NCI-H1105 treated with DMSO at 0.1 percent for 48 hours (cell line): ENCODE results near the gene ZNF692.
"Not testable (repeated sequence)": the region's sequence is repeated elsewhere in the genome, so short reads cannot be mapped to it uniquely, and the experiment has no call there.

ENCODE experiments used
- DNase-seq: peaks from one replicate; lab custom pipeline; 2025; lab: John Stamatoyannopoulos, UW

The ZNF692 gene

GRCh38 chr1:248808876-248809275 lies 50.0 kb downstream of the ZNF692 start:
- no peak for DNase-seq

- DNase-seq, result peak; percentile 10
Observed at GRCh38 chr1:248807067-248807737, 51.7 kb downstream of the ZNF692 start.

- DNase-seq, result no peak
Observed at GRCh38 chr1:248805876-248806275, 53.0 kb downstream of the ZNF692 start.

- DNase-seq, result no peak
Observed at GRCh38 chr1:248804771-248805681, 53.9 kb downstream of the ZNF692 start.

- DNase-seq, result not testable (repeated sequence)
Observed at GRCh38 chr1:248803501-248803900, 55.4 kb downstream of the ZNF692 start.

GRCh38 chr1:248802454-248802853 lies 56.4 kb downstream of the ZNF692 start:
- DNase-seq, result no peak

GRCh38 chr1:248800459-248800858 lies 58.4 kb downstream of the ZNF692 start:
- DNase-seq, result no peak
